Activated CD8-positive, alpha-beta memory T cell treated with anti-CD3 and anti-CD28 coated beads, Interleukin-2, amount 50 U/mL, for 48 hours (primary cell): Measurements from ENCODE around the gene B3GALNT2.
A peak's percentile ranks its signal among the peaks of the same experiment; 100 is the strongest.
"Not testable (repeated sequence)": the region's sequence is repeated elsewhere in the genome, so short reads cannot be mapped to it uniquely, and the experiment has no call there.

Experiments used
- DNase-seq: peaks from one replicate; pipeline ENCODE4 v3.0.0-alpha.2; 2020

B3GALNT2 gene

DNA sequence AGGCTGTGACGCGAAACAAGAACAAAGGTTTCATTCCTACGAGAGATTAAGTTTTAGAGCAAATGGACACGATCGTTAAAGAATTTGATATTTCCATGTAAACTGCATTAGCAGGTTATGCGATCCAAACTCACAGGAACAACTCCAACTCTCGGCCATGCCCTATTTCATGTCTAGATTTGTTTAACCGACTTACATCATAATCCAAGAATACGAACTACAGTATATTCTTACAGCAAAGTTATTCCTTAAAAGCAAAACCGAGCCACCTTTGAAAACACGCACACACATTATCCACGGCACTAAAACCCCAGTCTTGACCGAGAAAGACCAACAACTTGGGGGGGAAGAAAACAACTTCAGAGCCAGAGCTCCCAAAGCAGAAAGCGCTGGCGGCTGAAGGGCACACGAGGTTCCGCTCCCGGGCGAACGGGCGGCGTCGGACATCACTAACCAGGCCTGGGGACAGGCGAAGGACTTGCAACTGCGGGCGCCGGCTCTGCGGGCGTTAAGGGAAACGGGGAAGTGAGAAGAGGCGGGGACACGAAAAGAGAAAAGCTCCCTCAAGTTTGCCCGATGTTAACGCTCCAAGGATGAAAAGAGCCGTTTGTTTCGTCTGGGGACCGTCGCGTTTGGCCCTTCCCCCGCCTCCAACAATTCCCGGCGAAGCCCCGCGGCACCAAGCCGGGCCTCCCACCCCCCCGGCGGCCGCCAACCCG, 690 bp downstream of the B3GALNT2 start:
- DNase-seq, result peak; percentile 69

GRCh38 chr1:235502601-235503402, 1.4 kb downstream of the B3GALNT2 start:
- no peak for DNase-seq

GRCh38 chr1:235500971-235501540, 3.2 kb downstream of the B3GALNT2 start:
- no peak for DNase-seq

DNA sequence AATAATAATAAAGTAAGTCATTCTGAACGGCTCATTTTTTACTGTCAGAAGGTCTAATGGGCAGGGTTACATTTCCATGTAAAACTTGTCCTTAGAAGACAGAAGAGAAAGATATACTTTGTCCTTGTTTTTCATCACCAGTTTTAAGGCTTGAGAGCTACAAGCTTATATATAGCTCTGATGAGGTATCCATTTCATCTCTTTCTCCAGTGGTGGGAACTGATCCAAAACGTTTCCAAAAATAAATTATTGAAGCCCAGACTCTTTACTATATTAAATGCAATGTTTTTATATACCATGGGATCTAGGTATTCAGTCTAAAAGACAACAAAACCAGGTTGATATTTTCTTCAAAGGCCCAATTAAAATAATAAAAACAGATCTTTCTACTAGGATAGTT, 8.7 kb downstream of the B3GALNT2 start:
- no peak for DNase-seq

GRCh38 chr1:235495030-235495429, 9.2 kb downstream of the B3GALNT2 start:
- DNase-seq, result no peak

GRCh38 chr1:235494531-235494930, 9.7 kb downstream of the B3GALNT2 start:
- DNase-seq, result no peak

- DNase-seq, result no peak
Observed at GRCh38 chr1:235491644-235492043, 12.6 kb downstream of the B3GALNT2 start.

- no peak for DNase-seq
Observed at GRCh38 chr1:235486321-235486720, 17.9 kb downstream of the B3GALNT2 start.

DNA sequence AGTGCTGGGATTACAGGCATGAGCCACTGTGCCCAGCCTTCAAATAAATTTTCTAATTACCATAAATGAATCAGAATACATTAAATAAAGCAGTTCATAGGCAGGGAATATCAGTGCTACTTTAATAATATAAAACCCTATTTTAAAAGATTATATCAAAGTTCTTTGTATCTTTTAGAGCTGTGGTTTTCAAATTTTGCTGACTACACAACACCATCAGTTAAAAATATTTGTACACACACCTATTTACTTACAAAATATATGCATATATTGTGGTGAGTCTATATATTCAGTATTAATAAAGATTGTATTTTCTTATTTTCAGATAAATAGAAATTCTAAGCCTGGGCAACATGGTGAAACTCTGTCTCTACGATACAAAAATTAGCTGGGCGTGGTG, 18.7 kb downstream of the B3GALNT2 start:
- DNase-seq, result no peak

GRCh38 chr1:235483090-235483489, 21.2 kb downstream of the B3GALNT2 start:
- DNase-seq, result no peak

GRCh38 chr1:235473806-235474205, 30.4 kb downstream of the B3GALNT2 start:
- DNase-seq, result no peak

- no peak for DNase-seq
Observed at GRCh38 chr1:235470741-235471439, 33.4 kb downstream of the B3GALNT2 start.

GRCh38 chr1:235469897-235470296, 34.4 kb downstream of the B3GALNT2 start:
- DNase-seq, result not testable (repeated sequence)

DNA sequence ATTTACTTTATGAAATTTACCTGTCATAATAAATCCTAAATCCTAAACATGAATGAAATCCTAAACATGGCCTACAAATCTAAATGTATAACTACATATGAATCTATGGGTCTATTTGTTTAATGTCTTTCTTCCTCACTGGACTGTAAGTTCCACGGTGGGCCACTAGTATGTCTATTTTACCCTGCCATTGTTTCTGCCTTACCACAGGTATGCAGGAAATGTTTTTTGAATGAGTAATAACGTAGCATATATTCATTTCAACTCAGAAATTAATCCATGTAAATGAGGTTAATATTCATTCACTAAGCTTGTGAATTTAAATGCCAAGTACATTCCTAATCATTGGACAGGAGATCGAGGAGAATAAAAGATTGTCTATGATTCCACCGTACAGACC, 35.3 kb downstream of the B3GALNT2 start:
- no peak for DNase-seq

- DNase-seq, result no peak
Observed at GRCh38 chr1:235468004-235468403, 36.2 kb downstream of the B3GALNT2 start.

DNA sequence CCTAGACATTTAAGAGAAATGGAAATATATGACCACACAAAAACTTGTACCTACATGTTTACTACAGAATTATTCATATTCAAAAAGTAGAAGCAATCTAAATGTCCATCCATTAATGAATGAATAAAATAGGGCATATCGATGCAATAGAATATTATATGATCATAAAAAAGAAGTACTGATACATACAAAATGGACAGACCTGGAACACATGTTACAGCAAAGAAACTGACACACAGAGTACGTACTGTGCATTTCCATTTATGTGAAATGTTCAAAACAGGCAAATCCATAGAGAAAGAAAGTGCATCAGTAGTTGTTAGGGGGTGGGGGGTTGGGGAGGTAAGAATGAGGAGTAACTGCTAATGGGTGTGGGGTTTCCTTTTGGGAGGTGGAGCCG, 39.2 kb downstream of the B3GALNT2 start:
- no peak for DNase-seq

DNA sequence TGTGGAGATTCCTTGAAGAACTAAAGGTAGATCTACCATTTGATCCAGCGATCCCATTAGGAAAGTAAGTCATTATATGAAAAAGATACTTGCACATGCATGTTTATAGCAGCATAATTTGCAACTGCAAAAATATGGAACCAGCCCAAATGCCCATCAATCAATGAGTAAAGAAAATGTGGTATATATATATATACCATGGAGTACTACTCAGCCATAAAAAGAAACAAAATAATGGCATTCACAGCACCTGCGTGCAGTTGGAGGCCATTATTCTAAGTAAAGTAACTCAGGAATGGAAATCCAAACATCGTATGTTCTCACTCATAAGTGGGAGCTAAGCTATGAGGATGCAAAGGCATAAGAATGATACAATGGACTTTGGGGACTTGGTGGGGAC, 41.4 kb downstream of the B3GALNT2 start:
- not testable (repeated sequence) for DNase-seq

GRCh38 chr1:235461954-235462353, 42.3 kb downstream of the B3GALNT2 start:
- no peak for DNase-seq

GRCh38 chr1:235460770-235461169, 43.5 kb downstream of the B3GALNT2 start:
- no peak for DNase-seq

- DNase-seq, result not testable (repeated sequence)
Observed at GRCh38 chr1:235457856-235458255, 46.4 kb downstream of the B3GALNT2 start.

DNA sequence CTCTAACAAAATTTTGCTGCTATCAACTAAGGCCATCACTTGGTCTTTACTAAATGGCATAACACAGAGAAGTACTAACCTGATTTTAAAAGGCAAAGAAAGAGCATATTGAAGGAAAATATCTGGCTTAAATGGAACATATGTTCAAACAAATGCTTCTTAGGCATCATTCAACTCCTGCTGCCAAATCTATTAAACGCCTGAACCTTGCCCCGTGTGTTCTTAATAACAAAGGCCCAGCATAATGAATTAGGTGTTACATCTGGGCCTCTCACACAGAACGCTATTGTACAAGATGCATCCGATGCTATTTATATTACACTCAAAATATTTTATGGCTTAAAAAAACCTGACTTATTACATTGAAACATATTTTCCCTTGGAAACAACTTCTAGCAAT, 48.4 kb downstream of the B3GALNT2 start:
- DNase-seq, result no peak

- DNase-seq, result no peak
Observed at GRCh38 chr1:235455097-235455496, 49.2 kb downstream of the B3GALNT2 start.

- DNase-seq, result no peak
Observed at GRCh38 chr1:235454021-235454420, 50.2 kb downstream of the B3GALNT2 start.
